Neuronal stem cell (in vitro differentiated cells): ENCODE data around the gene RAPGEF5.

Experiments
- DNase-seq: peaks from one replicate; pipeline ENCODE4 v3.0.0-alpha.2; 2013; ENCODE audit warnings: low spot score
- H2AFZ ChIP-seq: one replicate; pipeline ENCODE4 v1.6.1; 2013; ENCODE audit warnings: mild to moderate bottlenecking, low read length, inconsistent platforms
- H2AK5ac ChIP-seq: 2 replicates; pipeline ENCODE4 v1.6.1; 2013; ENCODE audit warnings: low read depth, mild to moderate bottlenecking, inconsistent platforms, low read length, moderate library complexity, mixed read lengths
- H2BK120ac ChIP-seq: 2 replicates; pipeline ENCODE4 v1.6.1; 2013; ENCODE audit warnings: low read depth, mild to moderate bottlenecking, inconsistent platforms, low read length, moderate library complexity, mixed read lengths
- H2BK12ac ChIP-seq: one replicate; pipeline ENCODE4 v1.6.1; 2013; ENCODE audit warnings: low read length, inconsistent platforms
- H2BK15ac ChIP-seq: 2 replicates; pipeline ENCODE4 v1.6.1; 2013; ENCODE audit warnings: mild to moderate bottlenecking, low read length, inconsistent platforms, mixed read lengths
- H2BK5ac ChIP-seq: one replicate; pipeline ENCODE4 v1.6.1; 2013; ENCODE audit warnings: inconsistent platforms, mild to moderate bottlenecking, low read length, moderate library complexity
- H3K14ac ChIP-seq: one replicate; pipeline ENCODE4 v1.6.1; 2013; ENCODE audit warnings: low read length, inconsistent platforms
- H3K18ac ChIP-seq: 2 replicates; pipeline ENCODE4 v1.6.1; 2013; ENCODE audit warnings: low read length, inconsistent platforms
- H3K23ac ChIP-seq: 2 replicates; pipeline ENCODE4 v1.6.1; 2013; ENCODE audit warnings: low read depth, mild to moderate bottlenecking, mixed read lengths, low read length, inconsistent platforms; ENCODE audit not compliant: poor library complexity
- H3K27ac ChIP-seq: replicated peaks from 3 replicates; pipeline ENCODE4 v1.5.1; 2013; ENCODE audit warnings: low read length, inconsistent platforms
- H3K27me3 ChIP-seq, 3 experiments: 2 replicates each; pipeline ENCODE4 v1.6.1; 2013; ENCODE audit warnings: low read length in 3 of 3, mild to moderate bottlenecking in 2 of 3, inconsistent platforms in 1 of 3, low read depth in 1 of 3, mixed read lengths in 1 of 3, moderate library complexity in 1 of 3; ENCODE audit not compliant: control insufficient read depth in 3 of 3, insufficient read depth in 3 of 3
- H3K36me3 ChIP-seq, 2 donors: replicated peaks in 1 of 2; 2 replicates each; pipeline ENCODE4 v1.6.1; 2013; ENCODE audit warnings: low read length in 2 of 2; ENCODE audit not compliant: control insufficient read depth in 2 of 2, insufficient read depth in 2 of 2
- H3K4ac ChIP-seq: 2 replicates; pipeline ENCODE4 v1.6.1; 2013; ENCODE audit warnings: inconsistent platforms, mild to moderate bottlenecking, low read length, moderate library complexity
- H3K4me1 ChIP-seq, 2 donors: 1 replicate in 1 of 2; 2 replicates in 1 of 2; pipeline ENCODE4 v1.6.1; 2013; ENCODE audit warnings: low read length in 2 of 2, low read depth in 1 of 2; ENCODE audit not compliant: control insufficient read depth in 2 of 2, insufficient read depth in 1 of 2
- H3K4me2 ChIP-seq: one replicate; pipeline ENCODE4 v1.6.1; 2013; ENCODE audit warnings: mild to moderate bottlenecking, low read length, inconsistent platforms; ENCODE audit not compliant: insufficient read depth, poor library complexity, severe bottlenecking
- H3K4me3 ChIP-seq, 2 donors: 2 replicates each; pipeline ENCODE4 v1.5.1; 2013; ENCODE audit warnings: low read length in 2 of 2, mild to moderate bottlenecking in 2 of 2, inconsistent platforms in 1 of 2, moderate library complexity in 1 of 2
- H3K79me1 ChIP-seq: one replicate; pipeline ENCODE4 v1.6.1; 2013; ENCODE audit warnings: low read depth, mild to moderate bottlenecking, inconsistent platforms, low read length, moderate library complexity
- H3K9ac ChIP-seq: one replicate; pipeline ENCODE4 v1.6.1; 2013; ENCODE audit warnings: mild to moderate bottlenecking, low read depth, low read length, inconsistent platforms; ENCODE audit not compliant: poor library complexity
- H3K9me3 ChIP-seq, 2 donors: replicated peaks in 1 of 2; 2 replicates each; pipeline versions ENCODE3 to v1.6.1; 2013; ENCODE audit warnings: low read length in 2 of 2, mild to moderate bottlenecking in 2 of 2, inconsistent platforms in 1 of 2, low read depth in 1 of 2, mixed read lengths in 1 of 2, moderate library complexity in 1 of 2; ENCODE audit not compliant: control insufficient read depth in 2 of 2, insufficient read depth in 1 of 2
- H4K8ac ChIP-seq: one replicate; pipeline ENCODE4 v1.6.1; 2013; ENCODE audit warnings: low read depth, mild to moderate bottlenecking, inconsistent platforms, low read length, moderate library complexity
- H4K91ac ChIP-seq: one replicate; pipeline ENCODE4 v1.6.1; 2013; ENCODE audit warnings: low read length, low read depth, mild to moderate bottlenecking, inconsistent platforms; ENCODE audit not compliant: poor library complexity
- WGBS, 2 donors: extraction: QIAGEN DNeasy Blood & Tissue Kit; methylation state at CpG; one replicate each; pipeline ENCODE4 v1.1.7; 2013; ENCODE audit warnings: missing lambda C conversion rate in 2 of 2, mixed read lengths in 1 of 2; ENCODE audit not compliant: insufficient read length in 2 of 2, insufficient replicate concordance in 1 of 2; ENCODE audit errors: extremely low coverage in 2 of 2; 5-methylcytosine and 5-hydroxymethylcytosine counted together

RAPGEF5 gene

GRCh38 chr7:22187691-22188348 lies 169.1 kb downstream of the RAPGEF5 start:
- Histone ChIP-seq H2BK5ac (no peak overlapping the region), H3K9me3 (no peaks in the 10 kb centered on the region)
- WGBS, 2 donors, result no CpG with 5 or more reads among the region's 6 CpGs

GRCh38 chr7:22185559-22185958 lies 171.4 kb downstream of the RAPGEF5 start:
- Histone ChIP-seq H3K18ac (no peak overlapping the region), H3K14ac (no peak overlapping the region), H2AFZ (no peak overlapping the region), H3K23ac (no peak overlapping the region), H2BK5ac (no peak overlapping the region), H3K9me3 (peaks cover 0 to 1% of the 10 kb centered on the region in 2 donors), H2BK120ac (no peak overlapping the region), H2BK12ac (no peak overlapping the region), H4K91ac (no peak overlapping the region), H2BK15ac (no peak overlapping the region), H3K9ac (no peak overlapping the region), H3K27me3 (no peaks in the 10 kb centered on the region), H2AK5ac (no peak overlapping the region), H3K4me3 (no peak overlapping the region), H3K27ac (no peak overlapping the region), H3K4me1 (peaks cover 5 to 8% of the 10 kb centered on the region in 2 donors), H4K8ac (no peak overlapping the region), H3K36me3 (peaks cover 0 to 19% of the 10 kb centered on the region in 2 donors), H3K4me2 (no peak overlapping the region), H3K4ac (no peak overlapping the region), H3K79me1 (no peaks in the 10 kb centered on the region)
- DNase-seq, result no peak
- no CpG with 5 or more reads among the region's 1 CpG for WGBS, 2 donors

More at GRCh38 chr7:22187691-22188348, 169.1 kb downstream of the RAPGEF5 start:
- Histone ChIP-seq H3K79me1 (no peaks in the 10 kb centered on the region), H2BK120ac (no peak overlapping the region), H3K4me3 (no peak overlapping the region), H3K4me2 (no peak overlapping the region), H4K8ac (no peak overlapping the region), H3K14ac (no peak overlapping the region), H4K91ac (no peak overlapping the region), H3K18ac (no peak overlapping the region), H3K9ac (no peak overlapping the region), H2BK15ac (no peak overlapping the region), H3K27ac (no peak overlapping the region), H3K36me3 (peaks cover 0 to 24% of the 10 kb centered on the region in 2 donors), H3K4ac (no peak overlapping the region), H2AK5ac (no peak overlapping the region), H3K27me3 (no peaks in the 10 kb centered on the region), H3K23ac (no peak overlapping the region), H2BK12ac (no peak overlapping the region), H2AFZ (no peak overlapping the region), H3K4me1 (peaks cover 9 to 16% of the 10 kb centered on the region in 2 donors)
- DNase-seq, result no peak

GRCh38 chr7:22184549-22185199 lies 172.3 kb downstream of the RAPGEF5 start:
- H3K9me3 ChIP-seq, result peaks cover 1 to 9% of the 10 kb centered on the region in 2 donors
- H2BK12ac ChIP-seq, result no peak overlapping the region
- no peak overlapping the region for H2AK5ac ChIP-seq
- no peak overlapping the region for H3K18ac ChIP-seq
- no peak overlapping the region for H3K4me2 ChIP-seq
- no peak overlapping the region for H4K91ac ChIP-seq
- no peak overlapping the region for H3K9ac ChIP-seq
- H3K4ac ChIP-seq, result no peak overlapping the region
- H4K8ac ChIP-seq, result no peak overlapping the region
- DNase-seq, result no peak
- H2AFZ ChIP-seq, result no peak overlapping the region
- peaks cover 0 to 15% of the 10 kb centered on the region in 2 donors for H3K36me3 ChIP-seq
- no peak overlapping the region for H2BK120ac ChIP-seq
- no peaks in the 10 kb centered on the region for H3K79me1 ChIP-seq
- no peak overlapping the region for H3K23ac ChIP-seq
- H3K27me3 ChIP-seq, result no peaks in the 10 kb centered on the region
- H3K27ac ChIP-seq, result no peak overlapping the region
- peaks cover 4 to 8% of the 10 kb centered on the region in 2 donors for H3K4me1 ChIP-seq
- no peak overlapping the region for H2BK15ac ChIP-seq
- no CpG with 5 or more reads among the region's 5 CpGs for WGBS, 2 donors
- H3K4me3 ChIP-seq, result no peak overlapping the region
- no peak overlapping the region for H3K14ac ChIP-seq
- no peak overlapping the region for H2BK5ac ChIP-seq

GRCh38 chr7:22183522-22184280 lies 173.3 kb downstream of the RAPGEF5 start:
- Histone ChIP-seq H3K4me1 (peaks cover 4% of the 10 kb centered on the region in 2 donors), H2BK12ac (no peak overlapping the region), H3K4ac (no peak overlapping the region), H3K36me3 (peaks cover 0 to 9% of the 10 kb centered on the region in 2 donors), H3K4me2 (no peak overlapping the region), H4K91ac (no peak overlapping the region), H2AK5ac (no peak overlapping the region), H3K4me3 (no peak overlapping the region), H3K79me1 (no peaks in the 10 kb centered on the region), H3K23ac (no peak overlapping the region), H2AFZ (no peak overlapping the region), H2BK120ac (no peak overlapping the region), H2BK15ac (no peak overlapping the region), H3K27ac (no peak overlapping the region), H2BK5ac (no peak overlapping the region), H3K14ac (no peak overlapping the region), H3K27me3 (no peaks in the 10 kb centered on the region), H4K8ac (no peak overlapping the region), H3K18ac (no peak overlapping the region), H3K9ac (no peak overlapping the region), H3K9me3 (peaks cover 3 to 15% of the 10 kb centered on the region in 2 donors)
- no CpG with 5 or more reads among the region's 6 CpGs for whole genome bisulfite sequencing, 2 donors
- DNase-seq, result no peak
